Esophagus squamous epithelium (tissue), 4 donors: ENCODE measurements around the gene C10orf88.

ENCODE experiments used
- POLR2A ChIP-seq, 4 donors: fragments of 450-650 bp; IDR thresholded peaks; one replicate each; pipeline ENCODE4 v1.6.1; 2017; ENCODE audit warnings: antibody characterized with exemption in 4 of 4, mild to moderate bottlenecking in 4 of 4, moderate library complexity in 3 of 4
- TF ChIP-seq, protein P1 (sequence below), 6 experiments: fragments of 450-650 bp in 4 of 6; fragments of 200-600 bp in 2 of 6; sonication (generic) in 2 of 6; IDR thresholded peaks; one replicate each; pipeline ENCODE4 v1.5.1; 2016 to 2019; ENCODE audit warnings: antibody characterized with exemption in 6 of 6, mild to moderate bottlenecking in 4 of 6, moderate library complexity in 4 of 6

DNA sequence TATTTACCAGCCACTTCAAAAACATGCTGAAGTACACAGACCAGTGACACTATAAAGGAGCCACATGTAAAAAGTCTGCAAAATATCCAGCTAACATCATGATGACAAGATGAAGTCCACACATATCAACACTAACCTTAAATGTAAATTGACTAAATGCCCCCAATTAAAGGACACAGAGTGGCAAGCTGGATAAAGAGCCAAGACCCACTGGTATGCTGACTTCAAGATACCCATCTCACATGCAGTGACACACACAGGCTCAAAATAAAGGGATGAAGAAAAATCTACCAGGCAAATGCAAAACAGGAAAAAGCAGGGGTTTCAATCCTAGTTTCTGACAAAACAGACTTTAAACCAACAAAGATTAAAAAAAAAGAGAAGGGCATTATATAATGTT lies 12.9 kb upstream of the C10orf88 start:
- TF ChIP-seq, protein P1, sequence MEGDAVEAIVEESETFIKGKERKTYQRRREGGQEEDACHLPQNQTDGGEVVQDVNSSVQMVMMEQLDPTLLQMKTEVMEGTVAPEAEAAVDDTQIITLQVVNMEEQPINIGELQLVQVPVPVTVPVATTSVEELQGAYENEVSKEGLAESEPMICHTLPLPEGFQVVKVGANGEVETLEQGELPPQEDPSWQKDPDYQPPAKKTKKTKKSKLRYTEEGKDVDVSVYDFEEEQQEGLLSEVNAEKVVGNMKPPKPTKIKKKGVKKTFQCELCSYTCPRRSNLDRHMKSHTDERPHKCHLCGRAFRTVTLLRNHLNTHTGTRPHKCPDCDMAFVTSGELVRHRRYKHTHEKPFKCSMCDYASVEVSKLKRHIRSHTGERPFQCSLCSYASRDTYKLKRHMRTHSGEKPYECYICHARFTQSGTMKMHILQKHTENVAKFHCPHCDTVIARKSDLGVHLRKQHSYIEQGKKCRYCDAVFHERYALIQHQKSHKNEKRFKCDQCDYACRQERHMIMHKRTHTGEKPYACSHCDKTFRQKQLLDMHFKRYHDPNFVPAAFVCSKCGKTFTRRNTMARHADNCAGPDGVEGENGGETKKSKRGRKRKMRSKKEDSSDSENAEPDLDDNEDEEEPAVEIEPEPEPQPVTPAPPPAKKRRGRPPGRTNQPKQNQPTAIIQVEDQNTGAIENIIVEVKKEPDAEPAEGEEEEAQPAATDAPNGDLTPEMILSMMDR (IDR thresholded peaks at IDR 0.05) = no peak
- TF ChIP-seq POLR2A (IDR thresholded peaks at IDR 0.05) = no peak
